NCI-H146 treated with DMSO at 0.1 percent for 48 hours (cell line): ENCODE measurements around the gene PTPRN2.

Experiments used
- DNase-seq: peaks from one replicate; lab custom pipeline; 2025; ENCODE audit not compliant: unreplicated experiment; lab: John Stamatoyannopoulos, UW

PTPRN2 gene

DNA sequence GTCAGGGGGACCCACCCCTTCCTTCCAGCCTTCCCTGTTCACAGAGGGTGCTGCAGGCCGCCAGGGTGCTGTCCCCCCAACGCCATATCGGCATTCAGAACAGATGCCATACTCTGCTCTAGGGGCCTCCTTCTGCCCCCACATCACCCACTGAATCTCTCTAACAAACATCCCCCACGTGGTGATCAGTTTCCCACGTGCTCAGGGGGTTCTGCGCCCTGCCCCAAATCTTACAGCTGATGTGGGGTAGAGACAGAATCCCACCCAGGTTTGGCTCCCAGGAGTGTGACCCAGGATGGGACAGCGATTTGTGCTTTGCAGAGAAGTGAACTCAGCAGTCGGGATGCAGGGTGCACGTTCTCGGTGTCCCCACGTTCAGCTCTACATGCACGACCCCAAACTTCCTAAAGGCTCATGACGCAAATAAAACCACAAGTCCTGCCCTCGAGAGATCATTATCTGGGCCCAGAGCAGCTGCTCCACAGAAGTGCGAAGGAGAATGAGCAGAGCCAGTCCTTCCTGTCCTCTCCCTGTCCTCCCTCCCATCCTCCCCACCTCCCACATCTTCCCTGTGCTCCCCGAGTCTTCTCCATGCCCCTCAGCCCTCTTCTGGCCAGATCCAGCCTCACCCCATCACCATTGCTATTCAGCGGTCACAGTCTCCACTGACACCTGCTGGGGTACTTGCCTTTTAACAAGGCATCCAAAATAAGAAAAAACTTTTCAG lies 827.5 kb downstream of the PTPRN2 start:
- no peak for DNase-seq

DNA sequence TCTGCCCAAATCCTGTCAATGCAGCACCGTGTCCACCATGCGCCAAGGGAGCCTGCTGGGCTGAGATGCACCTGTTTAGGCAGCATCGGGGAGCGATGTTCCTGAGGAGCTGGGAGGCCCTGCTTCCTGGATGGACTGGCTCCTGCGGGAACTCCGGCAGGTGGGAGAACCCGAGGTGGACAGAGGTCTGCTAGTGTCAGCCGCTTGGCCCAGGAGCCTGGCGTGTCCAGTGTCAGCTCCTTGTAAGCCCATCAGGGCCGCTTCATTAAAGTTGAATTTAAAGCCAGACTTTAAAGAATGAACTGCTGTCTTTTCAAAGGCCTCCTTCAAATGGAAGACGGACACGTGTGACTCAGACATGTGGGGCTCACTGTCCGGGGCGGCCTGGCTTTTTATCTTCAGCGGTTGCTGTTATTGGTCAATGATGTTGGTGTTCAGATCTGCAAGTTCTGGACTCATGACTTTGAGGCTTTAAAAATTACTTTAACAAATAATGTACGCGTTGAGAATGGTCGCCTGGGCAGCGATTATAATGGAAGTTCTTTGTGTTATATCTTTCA lies 828.3 kb downstream of the PTPRN2 start:
- no peak for DNase-seq

DNA sequence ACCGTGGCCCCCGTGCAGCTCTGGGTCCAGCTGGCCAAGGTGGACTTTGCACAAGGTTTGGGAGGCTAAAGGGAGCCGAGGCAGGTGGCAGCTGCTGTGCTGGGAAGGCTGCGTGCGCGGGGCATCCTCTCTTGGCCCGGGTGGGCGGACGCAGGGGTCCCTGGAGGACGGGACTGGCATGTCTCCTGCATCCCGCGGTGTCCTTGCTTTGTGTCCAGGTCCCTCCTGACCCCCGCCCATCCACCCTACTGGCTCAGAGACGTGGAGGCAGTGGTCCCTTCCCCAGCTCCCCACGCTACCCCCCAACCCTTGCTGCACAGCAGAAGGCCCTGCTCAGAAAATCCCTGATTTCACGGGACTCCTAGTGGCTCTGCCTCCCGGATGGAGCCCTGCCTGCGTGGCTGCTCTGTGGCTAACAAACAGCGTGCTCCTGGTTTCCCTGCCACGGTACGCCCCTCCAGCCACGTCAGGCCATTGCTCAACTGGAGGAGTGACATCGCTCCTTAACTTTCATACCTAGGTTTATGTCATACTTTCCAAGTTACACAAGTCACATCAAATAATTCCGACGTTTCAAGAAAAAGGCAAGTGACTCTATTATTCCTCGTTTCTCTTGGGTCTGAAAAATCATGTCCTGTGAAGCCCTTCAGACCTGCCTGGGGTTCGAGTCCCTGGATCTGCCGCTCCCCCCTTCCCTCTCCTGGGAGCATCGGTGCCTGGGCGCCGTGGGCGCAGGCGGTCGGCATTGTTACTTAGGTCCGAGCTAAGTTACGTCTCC lies 829.0 kb downstream of the PTPRN2 start:
- no peak for DNase-seq

DNA sequence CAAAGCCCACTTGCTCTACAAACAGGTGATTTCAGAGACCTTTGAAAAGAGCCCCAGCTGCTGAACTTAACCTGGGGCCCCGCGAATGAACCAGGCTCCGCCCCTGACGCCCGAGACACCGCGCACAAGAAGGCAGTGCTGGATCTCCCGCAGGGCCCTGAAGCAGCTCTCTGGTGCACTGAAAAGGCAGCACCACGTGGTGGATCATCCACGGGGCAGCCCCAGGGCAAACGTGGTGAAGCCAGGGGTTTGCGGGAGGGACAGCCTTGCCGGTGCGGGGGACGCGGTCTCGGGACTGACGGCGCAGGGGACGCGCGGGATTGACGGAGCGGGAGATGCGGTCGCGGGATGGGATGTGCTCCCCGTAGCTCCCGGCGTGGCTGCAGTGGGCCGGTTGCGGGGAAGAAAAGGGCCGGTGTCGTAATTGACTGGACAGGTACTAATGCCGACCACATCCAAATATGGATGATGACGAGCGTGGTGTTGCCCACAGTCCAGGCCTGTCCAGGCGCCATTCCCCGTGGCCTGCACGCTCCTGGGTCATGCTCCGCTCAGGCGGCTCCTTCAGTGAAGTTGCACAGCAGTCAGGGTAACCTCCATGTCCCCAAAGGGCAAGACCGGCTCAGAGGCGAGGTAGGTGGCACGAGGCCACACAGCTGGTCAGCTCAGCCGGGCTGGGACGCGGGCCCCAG lies 829.7 kb downstream of the PTPRN2 start:
- DNase-seq = no peak

DNA sequence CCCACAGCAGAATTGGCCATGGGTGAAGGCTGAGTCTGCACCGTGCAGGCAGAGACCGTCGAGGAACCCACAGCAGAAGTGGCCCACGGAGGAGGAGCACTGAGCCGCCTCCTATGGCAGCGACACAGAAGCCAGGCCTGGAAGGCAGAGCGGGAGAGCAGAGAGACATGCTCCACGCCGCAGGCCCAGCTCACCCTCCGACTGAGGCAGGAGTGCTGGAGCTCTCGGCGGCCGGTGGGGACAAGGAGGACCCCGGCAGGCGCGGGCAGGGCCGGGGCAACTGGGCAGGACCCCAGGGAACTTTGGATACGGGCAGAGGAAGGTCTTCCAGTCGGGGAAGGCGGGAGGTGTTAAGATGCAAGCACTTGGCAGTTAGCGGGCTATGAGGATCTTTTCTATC lies 830.4 kb downstream of the PTPRN2 start:
- DNase-seq = no peak

DNA sequence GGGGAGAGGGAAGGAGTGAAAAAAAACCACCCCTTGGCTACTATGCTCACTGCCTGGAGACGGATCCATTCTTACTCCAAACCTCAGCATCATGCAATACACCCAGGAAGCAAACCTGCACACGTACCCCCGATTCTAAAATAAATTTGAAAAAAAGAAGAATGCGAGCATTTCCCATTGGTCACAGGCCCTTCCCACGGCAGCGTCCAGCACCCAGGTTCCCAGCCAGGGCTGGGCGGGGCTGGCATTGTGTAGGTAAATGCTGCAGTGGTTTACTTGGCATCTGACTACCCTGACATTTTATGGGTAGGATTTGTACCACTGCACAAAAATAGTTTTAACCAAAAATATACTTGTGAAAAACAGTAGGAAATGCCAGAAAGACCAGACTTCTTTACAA lies 831.9 kb downstream of the PTPRN2 start:
- DNase-seq = no peak

DNA sequence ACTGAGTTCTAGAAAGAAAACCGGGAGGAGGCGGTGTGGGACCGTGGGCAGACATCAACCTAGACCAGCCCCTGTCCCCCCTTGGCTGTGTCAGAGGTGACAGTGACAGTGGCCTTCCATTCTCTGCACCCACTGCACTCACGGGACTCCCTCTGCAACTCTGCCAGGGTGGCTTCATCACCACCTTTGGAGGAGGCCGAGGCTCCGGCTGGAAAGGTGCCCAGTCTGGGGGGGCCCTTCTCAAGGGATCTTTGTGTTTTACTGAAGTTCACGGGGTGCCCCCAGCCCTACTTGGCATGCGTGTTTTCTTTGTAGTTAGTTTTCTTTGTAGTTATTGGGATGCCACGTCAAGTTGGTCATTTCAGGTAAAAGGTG lies 833.2 kb downstream of the PTPRN2 start:
- DNase-seq = no peak

DNA sequence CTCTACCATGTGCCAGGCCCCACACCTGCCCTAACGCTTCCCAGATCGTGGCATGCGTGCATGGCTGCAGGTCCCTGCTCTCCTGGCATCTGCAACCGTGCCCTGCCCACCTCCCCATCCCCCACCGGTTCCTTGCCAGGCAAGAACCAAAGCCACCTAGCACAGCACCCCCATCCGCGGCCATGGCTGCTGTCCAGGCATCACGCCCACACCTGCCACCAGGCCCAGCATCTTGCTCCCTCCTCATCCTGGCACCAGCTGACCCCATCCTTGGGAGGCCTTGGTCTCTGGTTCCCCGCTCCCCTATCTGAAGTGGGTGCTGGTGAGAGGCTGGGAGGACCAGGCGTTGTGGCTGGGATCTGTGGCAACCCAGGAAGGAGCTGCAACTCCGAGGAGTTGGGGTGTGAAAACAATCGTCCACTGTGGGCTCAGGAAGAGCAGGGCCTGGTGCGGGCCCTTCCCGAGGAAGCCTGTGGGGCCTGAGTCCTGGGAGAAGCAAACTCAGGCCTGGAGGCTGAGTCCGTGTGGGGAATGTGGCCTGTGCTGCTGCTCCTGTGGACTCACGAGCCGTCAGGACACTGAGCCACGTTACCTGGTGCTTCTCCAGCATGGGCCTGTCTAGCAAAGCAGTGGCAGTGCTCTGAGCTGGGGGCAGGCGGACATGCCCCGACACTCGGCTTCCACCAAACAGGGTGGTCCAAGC lies 833.8 kb downstream of the PTPRN2 start:
- DNase-seq = no peak

DNA sequence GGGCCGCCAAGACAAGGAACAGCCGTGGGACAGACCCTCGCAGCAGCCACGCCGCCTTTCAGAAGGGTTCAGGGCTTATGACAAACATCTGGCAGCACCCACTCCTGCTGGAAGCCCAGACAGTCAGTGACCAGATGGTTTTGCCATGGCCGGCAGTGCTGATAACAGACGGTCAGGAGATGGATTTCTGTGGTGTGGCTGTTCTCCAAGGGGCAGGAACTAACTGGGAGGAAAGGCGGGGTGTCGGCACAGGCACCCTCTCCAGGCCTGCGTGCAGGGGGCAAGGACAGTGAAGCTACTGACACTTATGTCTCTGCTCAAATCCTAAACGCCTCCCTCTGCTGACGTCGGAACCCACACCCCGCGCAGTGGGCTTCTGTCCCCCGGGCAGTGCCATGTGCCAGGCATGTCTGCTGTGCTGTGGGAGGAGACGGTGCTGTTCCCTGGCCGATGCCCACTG lies 834.8 kb downstream of the PTPRN2 start:
- no peak for DNase-seq

DNA sequence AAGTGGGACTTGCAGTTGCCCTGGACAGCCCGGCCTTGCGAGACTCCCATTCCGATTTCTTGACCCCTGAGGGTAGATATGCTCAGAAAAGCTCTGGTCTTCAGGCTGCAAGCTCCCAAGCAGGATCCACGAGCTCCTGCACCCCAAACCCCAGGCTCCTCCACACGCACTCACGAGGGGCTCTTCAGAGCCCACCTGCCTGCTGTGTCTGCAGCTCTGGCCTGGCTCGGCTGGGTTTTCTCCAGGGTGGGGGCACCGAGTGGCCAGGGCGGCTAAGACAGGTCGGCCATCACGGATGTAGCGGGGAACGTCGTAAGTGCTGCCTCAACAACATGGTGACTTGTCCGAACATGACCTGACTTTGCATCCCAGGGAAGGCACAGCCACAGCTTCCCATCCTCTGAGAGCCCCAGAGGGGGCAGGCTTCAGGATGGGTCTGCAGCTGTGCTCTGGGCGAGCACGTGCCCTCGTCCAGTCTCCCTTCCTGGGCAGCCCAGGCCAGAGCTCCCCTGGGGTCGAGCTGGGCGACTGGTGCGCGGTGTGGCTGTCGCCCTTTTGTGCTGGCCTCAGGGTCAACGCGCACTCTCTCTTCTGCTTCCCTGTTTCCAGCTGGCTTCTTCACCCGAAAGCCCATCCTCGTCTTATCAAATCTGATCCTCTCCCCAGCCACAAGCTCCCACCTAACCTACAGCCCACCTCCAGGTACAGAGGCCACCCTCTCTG lies 835.5 kb downstream of the PTPRN2 start:
- no peak for DNase-seq

DNA sequence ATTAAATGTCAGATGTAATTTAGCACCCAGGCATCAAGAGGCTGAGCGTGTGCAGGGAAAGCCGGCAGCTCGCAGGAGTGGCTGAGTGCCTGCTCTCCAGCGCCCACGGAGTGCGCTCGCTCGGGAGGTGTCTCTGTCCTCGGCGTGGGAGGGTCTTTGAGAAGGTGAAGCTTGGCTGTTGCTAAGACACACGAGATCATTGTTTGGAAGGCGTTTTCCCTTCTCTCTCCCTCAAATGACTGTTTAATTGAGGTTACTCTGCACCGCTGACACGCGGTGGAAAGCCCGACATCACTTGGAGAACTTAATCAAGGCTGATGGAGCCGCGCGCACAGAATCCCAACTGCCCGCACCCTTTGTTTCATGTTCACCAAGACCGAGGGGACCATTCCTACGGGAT lies 836.2 kb downstream of the PTPRN2 start:
- no peak for DNase-seq

DNA sequence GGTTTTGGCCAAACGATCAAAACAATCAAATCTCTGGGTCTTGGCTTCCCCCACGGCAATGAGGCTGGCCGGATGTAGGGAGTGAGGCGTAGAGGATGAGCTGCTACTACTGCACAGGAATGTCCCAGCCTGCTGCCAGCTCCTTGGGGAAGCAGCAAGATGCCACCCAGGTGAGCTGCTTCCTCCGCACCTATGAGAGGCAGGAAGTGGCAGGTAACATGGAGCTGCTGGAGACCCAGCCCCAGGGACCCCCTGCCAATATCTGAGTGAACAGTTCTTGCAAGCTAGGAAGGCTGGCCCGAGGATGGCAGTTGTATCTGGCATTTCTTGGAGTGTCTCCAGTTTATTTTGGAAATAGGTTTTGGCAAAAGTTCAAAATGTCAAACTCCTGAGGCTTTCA lies 837.3 kb downstream of the PTPRN2 start:
- DNase-seq = no peak

DNA sequence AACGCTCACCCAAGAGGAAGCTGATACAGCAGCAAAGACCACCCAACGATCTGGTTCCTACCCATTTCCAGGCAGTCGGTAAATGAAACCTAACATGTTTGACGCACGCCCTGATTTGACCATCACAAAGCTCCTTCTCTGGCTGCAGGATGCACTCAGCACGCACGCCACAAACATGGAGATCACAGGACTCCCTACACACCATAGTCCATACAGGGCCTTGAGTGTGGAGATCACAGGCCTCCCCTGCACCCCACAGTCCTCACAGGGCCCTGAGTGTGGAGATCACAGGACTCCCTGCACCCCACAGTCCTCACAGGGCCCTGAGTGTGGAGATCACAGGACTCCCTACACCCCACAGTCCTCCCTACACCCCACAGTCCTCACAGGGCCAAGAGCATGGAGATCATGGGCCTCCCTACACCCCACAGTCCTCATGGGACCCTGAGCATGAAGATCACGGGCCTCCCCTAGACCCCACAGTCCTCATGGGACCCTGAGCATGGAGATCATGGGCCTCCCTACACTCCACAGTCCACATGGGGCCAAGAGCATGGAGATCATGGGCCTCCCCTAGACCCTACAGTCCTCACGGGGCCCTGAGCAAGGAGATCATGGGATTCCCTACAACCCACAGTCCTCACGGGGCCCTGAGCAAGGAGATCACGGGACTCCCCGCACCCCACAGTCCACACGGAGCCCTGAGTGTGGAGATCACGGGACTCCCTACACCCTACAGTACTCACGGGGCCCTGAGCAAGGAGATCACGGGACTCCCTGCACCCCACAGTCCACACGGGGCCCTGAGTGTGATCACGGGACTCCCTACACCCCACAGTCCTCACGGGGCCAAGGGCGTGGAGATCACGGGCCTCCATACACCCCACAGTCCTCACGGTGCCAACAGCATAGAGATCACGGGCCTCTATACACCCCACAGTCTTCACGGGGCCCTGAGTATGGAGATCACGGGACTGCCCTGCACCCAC lies 841.6 kb downstream of the PTPRN2 start:
- no peak for DNase-seq

DNA sequence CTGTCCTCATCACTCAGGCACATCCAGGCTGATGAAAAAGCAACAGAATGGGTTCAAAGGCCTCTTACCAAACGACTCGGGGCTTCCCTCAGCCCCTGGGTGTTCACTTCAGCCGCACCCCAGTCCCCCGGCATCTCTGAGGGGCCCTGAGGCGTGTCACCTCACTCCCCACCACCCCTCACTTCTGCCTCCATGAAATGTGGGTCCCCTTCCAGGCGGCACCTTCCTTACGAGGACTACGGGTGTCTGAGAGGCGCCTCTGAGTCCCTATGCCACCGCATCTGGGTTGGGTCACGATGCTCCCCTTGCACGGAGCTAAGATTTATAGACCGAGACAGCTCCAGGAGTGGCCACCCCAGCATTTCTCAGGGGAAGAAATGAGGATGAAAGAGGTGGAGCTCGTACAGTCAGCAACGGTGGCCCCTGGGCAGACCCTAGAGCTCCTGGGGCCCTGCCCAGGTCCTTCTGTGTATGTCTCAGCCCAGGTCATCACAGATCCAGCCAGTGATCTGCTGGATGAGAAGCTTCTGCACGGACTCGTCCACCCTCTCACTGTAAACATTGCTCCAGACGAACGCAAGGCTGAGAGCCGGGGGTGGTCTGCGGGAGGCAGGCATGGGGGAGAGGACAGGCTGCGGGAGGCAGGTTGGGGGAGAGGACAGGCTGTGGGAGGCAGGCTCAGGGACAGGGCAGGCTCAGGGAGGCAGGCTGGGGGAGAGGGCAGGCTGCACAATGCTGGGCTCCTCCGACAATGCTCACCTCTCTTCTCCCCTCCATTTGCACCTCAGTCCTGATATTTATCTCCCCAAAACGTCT lies 842.6 kb downstream of the PTPRN2 start:
- DNase-seq = no peak

DNA sequence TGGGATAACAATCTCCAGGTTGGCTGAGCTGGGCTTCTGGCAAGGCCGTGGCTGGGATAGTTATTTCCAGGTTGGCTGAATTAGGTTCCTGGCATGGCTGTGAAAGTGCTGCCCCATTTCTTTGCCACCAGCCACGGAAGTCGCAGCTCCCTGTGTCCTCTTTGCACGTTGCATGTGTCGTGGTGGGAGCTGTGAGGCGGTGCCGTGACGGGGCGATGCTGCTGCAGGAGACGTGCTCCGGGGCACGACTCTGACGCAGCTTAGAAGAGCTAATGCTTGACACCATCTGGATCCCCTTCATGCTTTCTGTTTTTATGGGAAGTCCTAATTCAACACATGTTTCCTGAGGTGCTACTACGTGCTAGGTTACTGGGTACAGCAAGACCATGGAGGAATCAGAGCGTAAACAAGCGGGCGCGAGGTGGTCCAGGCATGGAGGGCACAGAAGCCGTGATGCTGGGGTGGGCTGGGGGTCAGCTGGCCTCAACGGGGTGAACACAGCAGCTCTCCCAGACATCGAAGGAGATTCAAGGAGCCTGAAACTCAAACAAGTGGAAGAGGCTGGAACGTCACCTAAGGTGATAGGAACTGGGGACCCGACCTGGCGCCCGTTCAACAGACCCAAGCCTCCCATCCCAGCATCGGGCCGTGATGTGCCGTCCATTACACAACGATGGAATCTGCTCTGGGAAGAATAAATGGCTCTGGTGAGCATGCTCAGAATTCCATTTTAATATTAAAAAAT lies 843.7 kb downstream of the PTPRN2 start:
- no peak for DNase-seq

DNA sequence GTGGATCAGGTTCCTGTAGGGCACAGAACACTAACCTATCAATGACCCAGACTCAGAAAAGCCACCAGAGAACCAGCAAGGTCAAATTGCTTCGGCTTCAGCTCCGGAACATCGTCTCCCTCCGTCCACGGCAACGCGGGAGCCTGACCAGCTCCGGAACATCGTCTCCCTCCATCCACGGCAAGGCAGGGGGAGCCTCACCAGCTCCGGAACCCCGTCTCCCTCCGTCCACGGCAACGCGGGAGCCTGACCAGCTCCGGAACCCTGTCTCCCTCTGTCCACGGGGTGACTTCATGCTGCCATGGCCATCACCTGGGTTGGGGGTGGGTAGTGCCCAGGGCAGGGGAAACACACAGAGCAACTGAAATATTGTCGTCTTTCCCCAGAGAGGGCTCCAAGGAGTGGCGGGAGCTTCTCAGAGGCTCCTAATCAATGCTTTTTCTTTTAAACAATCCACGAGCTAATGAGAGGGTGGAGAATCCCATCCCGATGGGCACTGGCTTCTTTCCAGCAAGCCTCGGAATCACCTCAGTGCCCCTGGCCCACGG lies 847.3 kb downstream of the PTPRN2 start:
- DNase-seq = no peak

DNA sequence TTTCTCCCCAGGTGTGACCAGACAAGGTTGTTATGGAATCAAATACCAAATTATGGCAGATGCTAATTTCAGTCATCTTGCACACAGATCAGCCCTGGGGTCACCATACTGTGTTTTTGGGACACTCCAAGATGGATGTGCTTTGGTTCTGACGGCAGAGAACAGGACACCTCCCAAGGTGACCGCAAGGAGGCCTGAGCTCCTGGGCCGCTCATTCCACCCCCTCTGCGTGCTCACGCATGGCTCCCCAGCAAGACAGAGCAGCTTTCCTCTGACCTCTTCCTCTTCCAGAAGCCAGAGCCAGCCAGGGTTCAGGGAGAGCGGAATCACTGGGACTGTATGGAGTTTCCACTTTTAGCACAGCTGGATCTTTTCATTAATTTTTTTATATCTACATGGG lies 848.0 kb downstream of the PTPRN2 start:
- DNase-seq = no peak
